Cardiac muscle cell (in vitro differentiated cells and primary cell): ENCODE data around the gene DDX51. TPM values are rescaled to one million over a fixed set of nuclear protein-coding genes. Genes with fewer than 3 reads are reported as not detected.

Experiments
- DNase-seq, 2 donors: peaks; one replicate each; pipeline versions ENCODE4 v3.0.0 to v3.0.0-alpha.2; 2010 to 2017; ENCODE audit warnings: low read depth in 1 of 2, low spot score in 1 of 2
- H3K27ac ChIP-seq: fragments of 200-600 bp; sonication (generic); 2 replicates; pipeline ENCODE4 v1.5.1; 2016
- H3K27me3 ChIP-seq: fragments of 200-600 bp; sonication (generic); 2 replicates; pipeline ENCODE4 v1.6.0; 2016; ENCODE audit warnings: control low read depth
- H3K36me3 ChIP-seq: fragments of 200-600 bp; sonication (generic); 2 replicates; pipeline ENCODE4 v1.5.1; 2016; ENCODE audit warnings: control low read depth
- H3K4me1 ChIP-seq: fragments of 200-600 bp; sonication (generic); 2 replicates; pipeline ENCODE4 v1.8.1; 2017; ENCODE audit warnings: low read depth, mild to moderate bottlenecking, mixed run types
- H3K4me3 ChIP-seq: fragments of 200-600 bp; sonication (generic); 2 replicates; pipeline ENCODE4 v1.5.1; 2016; ENCODE audit warnings: mild to moderate bottlenecking
- H3K9me3 ChIP-seq: fragments of 200-600 bp; sonication (generic); 2 replicates; pipeline ENCODE4 v1.5.1; 2017; ENCODE audit warnings: low read depth, mild to moderate bottlenecking, control low read depth
- polyA plus RNA-seq: library from polyadenylated mRNA; unstranded; fragments of >200 nt; fragmentation: Nextera tagmentation; extraction: Ambion mirVana; gene quantifications from 2 replicates; pipeline ENCODE4 v1.2.1, GENCODE V29; 2016
- total RNA-seq: library from RNA; depleted of rRNA; stranded (reverse); fragments of >200 nt; gene quantifications from 2 replicates; pipeline ENCODE4 v1.2.3, GENCODE V29; 2016
- TF ChIP-seq, protein P1 (sequence below): IDR thresholded peaks from 2 replicates; pipeline ENCODE4 v1.5.1; 2012; ENCODE audit warnings: low read depth, mild to moderate bottlenecking, low read length

The DDX51 gene
- total and polyA plus RNA-seq, 2 experiments from 2014 or later = 15.6 to 22.9 TPM

DNA sequence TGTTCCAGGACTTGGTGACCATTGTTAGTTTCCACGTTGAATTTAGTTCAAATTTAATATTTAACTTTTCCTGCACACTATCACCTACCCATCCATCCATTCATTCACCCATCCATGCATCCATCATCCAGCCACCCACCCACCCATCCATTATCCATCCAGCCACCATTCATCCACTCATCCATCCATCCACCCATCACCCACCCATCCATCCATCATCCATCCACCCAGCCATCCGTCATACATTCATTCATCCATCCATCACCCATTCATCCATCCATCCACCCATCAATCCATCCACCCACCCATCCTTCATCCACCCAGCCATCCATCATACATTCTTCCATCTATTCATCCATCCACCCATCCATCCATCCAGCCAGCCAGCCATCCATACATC is 22.0 kb upstream of the DDX51 start:
- H3K4me1 ChIP-seq = no peaks in the 10 kb centered on the region
- H3K9me3 ChIP-seq = no peaks in the 10 kb centered on the region
- H3K36me3 ChIP-seq = no peaks in the 10 kb centered on the region
- DNase-seq = no peak
- no peak overlapping the region for H3K27ac ChIP-seq
- no peak overlapping the region for H3K4me3 ChIP-seq
- H3K27me3 ChIP-seq = peaks cover 10% of the 10 kb centered on the region
- TF ChIP-seq, protein P1, sequence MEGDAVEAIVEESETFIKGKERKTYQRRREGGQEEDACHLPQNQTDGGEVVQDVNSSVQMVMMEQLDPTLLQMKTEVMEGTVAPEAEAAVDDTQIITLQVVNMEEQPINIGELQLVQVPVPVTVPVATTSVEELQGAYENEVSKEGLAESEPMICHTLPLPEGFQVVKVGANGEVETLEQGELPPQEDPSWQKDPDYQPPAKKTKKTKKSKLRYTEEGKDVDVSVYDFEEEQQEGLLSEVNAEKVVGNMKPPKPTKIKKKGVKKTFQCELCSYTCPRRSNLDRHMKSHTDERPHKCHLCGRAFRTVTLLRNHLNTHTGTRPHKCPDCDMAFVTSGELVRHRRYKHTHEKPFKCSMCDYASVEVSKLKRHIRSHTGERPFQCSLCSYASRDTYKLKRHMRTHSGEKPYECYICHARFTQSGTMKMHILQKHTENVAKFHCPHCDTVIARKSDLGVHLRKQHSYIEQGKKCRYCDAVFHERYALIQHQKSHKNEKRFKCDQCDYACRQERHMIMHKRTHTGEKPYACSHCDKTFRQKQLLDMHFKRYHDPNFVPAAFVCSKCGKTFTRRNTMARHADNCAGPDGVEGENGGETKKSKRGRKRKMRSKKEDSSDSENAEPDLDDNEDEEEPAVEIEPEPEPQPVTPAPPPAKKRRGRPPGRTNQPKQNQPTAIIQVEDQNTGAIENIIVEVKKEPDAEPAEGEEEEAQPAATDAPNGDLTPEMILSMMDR = no peak

DNA sequence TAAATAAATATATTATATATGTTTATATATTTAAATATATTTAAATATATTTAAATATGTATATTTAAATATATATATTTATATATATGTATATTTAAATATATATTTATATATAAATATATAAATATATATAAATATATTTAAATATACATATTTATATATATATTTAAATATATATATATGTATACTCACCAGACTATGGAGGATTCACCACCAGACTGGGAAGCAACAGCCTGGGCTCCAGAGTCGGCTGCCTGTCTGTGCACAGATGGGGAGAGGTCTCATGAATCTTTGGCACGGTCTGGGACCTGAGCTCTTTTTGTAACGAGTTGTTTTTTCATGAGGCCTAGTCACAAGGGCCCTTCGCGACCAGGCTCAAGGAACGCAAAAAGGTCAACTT is 21.5 kb upstream of the DDX51 start:
- no peaks in the 10 kb centered on the region for H3K36me3 ChIP-seq
- peaks cover 10% of the 10 kb centered on the region for H3K27me3 ChIP-seq
- DNase-seq = no peak
- no peak overlapping the region for H3K4me3 ChIP-seq
- TF ChIP-seq, protein P1 = no peak
- no peaks in the 10 kb centered on the region for H3K4me1 ChIP-seq
- no peaks in the 10 kb centered on the region for H3K9me3 ChIP-seq
- no peak overlapping the region for H3K27ac ChIP-seq

DNA sequence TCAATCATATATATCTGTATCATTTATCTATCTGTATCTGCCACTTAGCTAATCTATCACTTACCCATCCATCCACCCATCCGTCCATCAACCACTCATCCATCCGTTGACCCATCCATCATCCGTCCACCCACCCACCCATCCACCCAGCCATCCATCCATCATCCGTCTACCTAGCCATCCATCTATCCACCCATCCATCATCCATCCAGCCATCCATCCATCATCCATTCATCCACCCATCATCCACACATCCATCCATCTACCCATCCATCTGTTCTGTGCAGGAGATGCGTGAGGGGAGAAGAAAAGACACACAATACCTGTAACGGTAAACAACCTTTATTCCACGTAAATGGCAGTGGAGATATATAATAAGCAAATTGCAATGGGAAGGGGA is 20.3 kb upstream of the DDX51 start:
- TF ChIP-seq, protein P1 = no peak
- H3K4me1 ChIP-seq = no peaks in the 10 kb centered on the region
- peaks cover 10% of the 10 kb centered on the region for H3K27me3 ChIP-seq
- no peak overlapping the region for H3K27ac ChIP-seq
- H3K4me3 ChIP-seq = no peak overlapping the region
- no peak for DNase-seq
- no peaks in the 10 kb centered on the region for H3K9me3 ChIP-seq
- H3K36me3 ChIP-seq = no peaks in the 10 kb centered on the region

DNA sequence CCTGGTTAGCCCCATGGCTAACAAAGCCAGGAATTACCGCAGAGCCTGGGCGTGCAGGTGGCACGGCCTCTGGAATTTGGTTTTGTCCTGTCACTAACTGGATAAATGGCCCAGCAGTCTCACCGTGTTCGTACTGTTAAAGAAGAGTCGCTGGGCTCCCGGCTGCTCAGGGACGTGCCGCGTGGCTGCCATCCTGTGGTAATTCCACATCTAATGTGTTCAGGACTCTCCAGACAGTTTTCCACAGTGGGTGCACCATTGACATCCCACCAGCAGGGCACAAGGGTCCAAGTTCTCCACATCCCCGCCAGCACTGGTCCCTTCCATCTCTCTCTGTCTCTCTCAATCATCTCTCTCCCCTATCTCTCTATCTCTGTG is 19.8 kb upstream of the DDX51 start:
- no peaks in the 10 kb centered on the region for H3K9me3 ChIP-seq
- peaks cover 10% of the 10 kb centered on the region for H3K27me3 ChIP-seq
- no peaks in the 10 kb centered on the region for H3K4me1 ChIP-seq
- no peak for DNase-seq
- no peak overlapping the region for H3K27ac ChIP-seq
- H3K36me3 ChIP-seq = no peaks in the 10 kb centered on the region
- TF ChIP-seq, protein P1 = peak; percentile 24
- no peak overlapping the region for H3K4me3 ChIP-seq

DNA sequence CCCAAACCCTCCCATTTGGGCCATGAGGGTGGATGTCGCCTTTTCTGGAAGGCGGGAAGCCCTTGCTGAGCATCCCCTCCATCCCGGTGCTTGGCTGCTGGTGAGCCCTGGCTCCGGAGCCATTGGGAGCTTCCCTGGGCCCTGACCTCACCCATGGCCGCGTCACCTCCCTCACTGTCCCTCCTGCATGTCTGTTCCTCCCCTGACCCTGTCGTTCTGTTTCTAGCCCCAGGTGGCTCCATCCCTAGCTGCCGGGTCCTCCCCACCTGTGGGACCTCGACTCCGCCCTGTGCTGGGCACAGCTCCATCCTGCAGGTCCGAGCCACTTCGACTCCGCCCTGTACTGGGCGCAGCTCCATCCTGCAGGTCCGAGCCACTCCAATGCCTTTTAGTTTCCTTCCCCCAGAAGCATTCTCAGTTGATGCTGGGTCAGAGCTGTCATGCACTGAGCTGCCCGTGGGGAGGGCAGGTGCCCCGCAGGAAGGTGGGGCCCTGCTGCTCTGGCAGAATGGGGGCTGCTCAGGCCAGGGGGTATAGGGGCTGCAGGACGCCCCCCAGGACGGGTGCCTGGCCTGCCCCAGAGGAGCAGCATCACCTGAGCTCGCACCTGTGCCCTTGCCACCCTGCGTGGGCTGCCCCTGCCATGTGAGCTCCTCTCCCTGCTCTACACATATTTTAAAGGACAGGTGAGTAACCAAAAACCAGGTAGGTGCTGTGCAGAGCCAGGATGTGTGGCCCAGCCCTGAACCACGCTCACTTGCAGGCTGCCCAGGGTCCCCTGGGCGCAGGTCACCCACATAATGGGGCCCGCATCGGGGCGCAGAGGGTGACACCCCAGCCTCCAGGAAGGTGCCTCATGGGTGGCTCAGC is 19.2 kb upstream of the DDX51 start:
- H3K36me3 ChIP-seq = no peaks in the 10 kb centered on the region
- no peaks in the 10 kb centered on the region for H3K4me1 ChIP-seq
- H3K27ac ChIP-seq = no peak overlapping the region
- H3K27me3 ChIP-seq = peaks cover 10% of the 10 kb centered on the region
- TF ChIP-seq, protein P1 = no peak
- H3K9me3 ChIP-seq = no peaks in the 10 kb centered on the region
- no peak for DNase-seq
- H3K4me3 ChIP-seq = no peak overlapping the region
